GM11168 (cell line): ENCODE data around the gene SCNN1A.
"Not testable (repeated sequence)": the region's sequence is repeated elsewhere in the genome, so short reads cannot be mapped to it uniquely, and the experiment has no call there.

ENCODE experiments used
- in situ Hi-C: fragments of 300-500 bp; cut with MboI; formaldehyde crosslinking; loops from one replicate; pipeline ENCODE4 v1.12.0; 2022; ENCODE audit warnings: low sequenced_read_pairs; ENCODE audit not compliant: unreplicated experiment

Gene SCNN1A

DNA sequence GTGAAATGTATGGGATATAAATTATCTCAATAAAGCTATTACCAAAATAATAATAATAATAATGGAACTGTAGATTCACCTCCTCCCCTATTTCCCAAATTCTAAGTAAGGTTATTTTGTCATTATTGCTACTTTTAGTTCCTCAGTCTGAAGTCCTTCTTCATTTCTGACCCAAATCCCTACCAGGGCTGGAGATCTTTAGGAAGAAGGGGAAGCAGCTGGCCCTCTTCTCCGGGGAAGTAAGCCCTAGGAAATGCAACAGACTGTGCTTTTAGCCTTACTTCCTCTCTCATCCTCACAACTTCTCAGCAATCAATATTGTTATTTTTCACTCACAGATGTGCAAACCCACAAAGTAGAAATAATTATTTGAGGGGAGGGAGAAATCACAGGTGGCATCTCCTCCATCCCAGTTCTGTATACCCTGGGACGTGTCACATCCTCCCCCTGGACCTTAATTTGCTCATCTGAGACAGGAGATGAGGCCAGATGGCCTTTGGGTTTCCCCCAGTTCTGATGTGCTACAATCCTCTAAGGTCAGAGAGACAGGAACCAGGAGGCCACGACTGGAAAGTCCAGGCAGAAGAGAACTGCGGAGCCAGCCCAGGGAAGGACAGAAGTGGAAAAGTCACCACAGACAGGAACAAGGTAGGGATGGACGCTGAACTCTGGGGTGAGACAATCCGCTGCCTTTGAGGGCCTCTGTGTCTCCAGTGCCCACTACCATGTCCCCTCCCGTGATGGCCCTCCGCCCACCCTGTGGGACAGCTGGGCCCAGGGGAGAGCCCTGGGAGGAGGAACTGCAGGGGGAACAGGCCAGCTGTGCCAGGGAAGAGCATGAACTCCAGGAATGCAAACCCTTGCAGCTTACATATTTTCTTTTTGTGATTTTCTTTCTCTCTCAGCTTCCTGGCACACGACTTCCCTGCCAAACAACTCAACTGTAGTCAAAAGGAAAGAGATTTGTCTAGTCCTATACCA is 22.9 kb downstream of the SCNN1A start:
- in situ Hi-C loops = no loop called here

DNA sequence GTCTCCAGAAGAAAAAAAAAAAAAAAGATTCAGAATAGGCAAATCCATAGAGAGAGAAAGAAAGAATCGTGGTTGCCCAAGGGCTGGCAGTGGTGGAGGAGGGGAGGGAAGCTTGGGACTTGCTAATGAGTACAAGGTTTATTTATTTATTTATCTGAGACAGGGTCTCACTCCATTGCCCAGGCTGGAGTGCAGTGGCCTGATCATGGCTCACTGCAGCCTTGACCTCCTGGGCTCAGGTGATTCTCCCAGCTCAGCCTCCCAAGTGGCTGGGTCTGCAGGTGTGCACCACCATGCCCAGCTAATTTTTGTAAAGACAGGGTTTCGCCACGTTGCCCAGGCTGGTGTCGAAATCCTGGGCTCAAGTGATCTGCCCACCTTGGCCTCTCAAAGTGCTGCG is 23.7 kb downstream of the SCNN1A start:
- in situ Hi-C loops = no loop called here

DNA sequence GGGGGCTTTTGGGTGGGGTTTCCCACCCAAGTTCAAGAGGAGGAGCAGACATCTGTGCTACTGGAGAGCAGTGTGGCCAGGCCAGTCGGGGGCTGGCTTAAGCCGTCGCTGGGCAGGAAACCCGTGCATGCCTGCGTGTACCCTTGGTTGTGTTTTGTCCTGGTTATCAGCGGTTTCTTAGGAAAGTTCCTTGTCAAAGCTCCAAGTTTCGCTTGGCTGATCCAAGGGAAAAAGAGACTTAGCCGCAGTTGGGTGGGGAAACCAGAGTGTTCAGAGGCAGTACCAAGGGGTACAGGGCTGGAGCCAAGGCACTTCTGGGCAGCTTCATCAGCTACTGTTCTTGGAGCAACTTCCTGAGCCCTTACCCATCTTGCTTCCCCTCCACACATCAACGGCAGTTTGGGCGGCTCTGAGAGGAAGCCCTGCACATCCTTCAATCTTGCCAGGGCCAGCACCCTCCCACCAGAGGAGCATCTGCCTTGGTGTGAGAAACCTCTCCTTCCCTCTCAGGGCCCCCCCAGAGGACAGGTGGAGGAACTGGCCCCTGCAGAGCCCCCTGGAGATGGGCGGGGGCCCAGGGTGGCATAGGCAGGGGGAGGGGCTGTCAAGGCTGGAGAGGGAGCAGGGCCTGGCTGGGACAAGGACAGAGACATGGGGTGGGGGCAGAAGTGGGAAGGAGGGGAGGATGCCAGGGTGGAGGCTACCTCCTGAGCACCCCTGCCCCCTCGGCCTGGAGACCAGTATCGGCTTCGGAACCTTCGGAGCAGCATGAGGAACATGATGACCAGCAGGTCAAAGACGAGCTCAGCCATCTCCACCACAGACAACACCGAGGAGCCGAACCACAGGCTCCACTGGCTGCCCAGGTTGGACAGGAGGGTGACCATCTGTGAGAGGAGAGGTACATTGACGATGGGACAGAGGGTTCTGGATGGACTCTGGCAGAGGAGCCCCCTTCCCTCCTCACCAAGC is 27.7 kb downstream of the SCNN1A start:
- in situ Hi-C loops = no loop called here

DNA sequence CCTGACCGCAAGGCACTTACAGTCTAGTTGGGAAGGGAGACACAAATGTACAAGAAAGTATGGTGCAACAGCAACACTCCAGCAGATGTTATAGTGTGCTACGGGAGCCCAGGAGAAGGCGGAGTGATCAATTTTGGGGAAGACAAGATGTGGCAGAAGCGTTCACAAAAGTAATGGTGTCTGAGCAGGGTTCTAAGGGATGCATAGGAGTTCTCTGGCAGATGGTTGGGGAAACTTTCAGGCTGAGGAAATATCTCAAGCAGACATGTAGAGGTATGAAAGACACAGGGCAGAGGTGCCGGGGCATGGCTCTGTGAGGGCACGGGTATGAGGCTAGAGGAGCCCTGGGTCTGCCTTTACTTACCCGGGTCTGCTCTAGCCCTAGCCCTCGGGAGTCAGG is 28.4 kb downstream of the SCNN1A start:
- in situ Hi-C loops = no loop called here

DNA sequence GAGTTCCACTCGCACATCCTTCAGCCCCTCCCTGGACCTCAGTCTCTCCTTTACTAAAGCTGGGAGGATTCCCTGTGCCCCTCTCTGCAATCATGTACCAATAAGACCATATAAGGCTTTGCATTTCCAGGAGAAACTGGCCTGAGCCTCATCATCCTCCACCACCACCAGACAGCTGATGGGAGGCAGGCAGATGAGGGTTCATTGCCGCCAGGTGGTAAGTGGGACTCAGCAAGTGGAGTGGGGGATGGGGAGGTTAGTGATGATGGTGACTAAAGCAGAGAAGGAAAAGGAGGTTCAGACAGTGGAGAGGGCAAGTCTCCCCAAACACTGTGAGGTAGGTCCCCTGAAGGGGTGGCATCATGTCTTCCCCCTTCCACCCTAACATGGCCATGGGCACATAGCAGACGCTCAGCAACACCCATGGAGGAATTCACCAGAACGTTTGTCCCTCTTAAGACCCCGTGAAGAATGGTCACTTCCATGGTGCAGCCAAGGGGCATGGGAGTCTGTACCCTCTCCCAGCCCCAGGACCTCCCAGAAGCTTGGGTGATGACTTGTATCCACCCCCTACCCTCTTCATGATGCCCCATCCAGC is 29.0 kb downstream of the SCNN1A start:
- in situ Hi-C loops = no loop called here

DNA sequence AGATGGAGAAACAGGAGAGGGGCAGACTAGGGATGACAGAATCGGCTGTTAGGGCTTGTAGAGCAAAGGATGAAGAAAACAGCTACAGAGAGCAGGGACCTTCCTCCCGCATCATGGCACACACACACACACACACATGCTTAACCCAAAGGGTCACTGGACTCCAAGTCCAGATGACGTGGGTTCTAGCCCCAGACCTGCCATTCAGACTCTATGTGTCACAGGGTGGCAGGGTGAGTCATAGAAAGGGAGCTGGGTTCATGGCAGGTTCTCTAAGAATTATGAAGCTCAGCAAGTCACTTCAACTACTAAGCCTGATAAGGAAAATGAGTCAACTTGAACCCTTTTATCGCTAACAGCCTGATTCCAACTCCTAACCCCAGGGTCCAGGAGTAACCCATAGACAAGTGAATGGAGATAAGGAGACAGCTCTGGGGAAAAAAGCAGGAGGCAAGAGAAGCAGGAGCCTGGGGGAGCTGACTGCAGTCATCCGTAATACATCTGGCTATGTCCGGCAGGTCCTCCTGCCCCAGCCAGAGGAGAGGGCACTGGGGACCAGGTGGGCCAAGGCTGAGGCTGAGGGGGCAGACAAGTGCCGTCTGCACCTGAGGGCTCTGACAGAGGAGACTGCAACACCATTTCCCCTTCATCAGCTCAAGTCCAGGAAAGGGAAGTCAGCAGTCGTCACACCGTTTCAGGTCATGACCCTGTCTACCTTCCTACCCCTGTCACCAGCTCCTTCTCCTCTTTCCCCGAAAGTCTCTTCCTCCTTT is 29.9 kb downstream of the SCNN1A start:
- in situ Hi-C loops = no loop called here

DNA sequence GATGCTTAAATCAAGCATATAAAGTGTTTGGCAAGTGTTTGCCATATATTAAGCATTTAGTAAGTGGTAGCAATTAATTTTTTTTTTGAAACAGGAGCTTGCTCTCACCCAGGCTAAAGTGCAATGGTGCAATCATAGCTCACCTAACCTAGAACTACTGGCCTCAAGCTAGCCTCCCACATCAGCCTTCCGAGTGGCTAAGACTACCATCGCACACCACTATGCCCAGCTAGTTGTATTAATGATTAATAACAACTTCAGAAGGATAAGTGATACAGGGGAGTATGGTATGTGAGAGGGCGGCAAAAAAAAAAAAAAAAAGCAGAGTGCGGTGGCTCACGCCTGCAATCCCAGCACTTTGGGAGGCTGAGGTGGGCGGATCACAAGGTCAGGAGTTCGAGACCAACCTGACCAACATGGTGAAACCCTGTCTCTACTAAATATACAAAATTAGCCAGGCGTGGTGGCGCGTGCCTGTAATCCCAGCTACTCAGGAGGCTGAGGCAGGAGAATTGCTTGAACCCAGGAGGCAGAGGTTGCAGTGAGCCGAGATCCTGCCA is 31.2 kb downstream of the SCNN1A start:
- in situ Hi-C loops = not testable (repeated sequence)

DNA sequence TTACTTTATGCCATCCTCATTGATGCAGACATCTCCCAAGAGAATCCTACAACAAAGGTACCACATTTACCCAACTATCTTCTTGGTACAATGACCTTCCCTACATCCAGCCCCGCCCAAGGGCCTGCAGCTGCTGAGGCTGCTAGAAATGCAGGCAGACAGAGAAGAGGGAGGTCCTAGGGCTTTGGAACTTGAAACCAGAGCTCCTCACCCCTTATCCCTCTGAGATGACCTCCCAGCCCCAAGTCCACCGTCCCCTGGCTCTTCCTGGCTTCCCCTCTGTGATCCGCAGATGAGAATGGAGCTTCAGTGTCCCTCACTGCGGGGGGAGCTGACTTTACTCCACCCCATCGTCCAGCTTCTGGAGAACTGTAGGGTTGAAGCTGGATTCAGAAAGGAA is 31.8 kb downstream of the SCNN1A start:
- in situ Hi-C loops = no loop called here

DNA sequence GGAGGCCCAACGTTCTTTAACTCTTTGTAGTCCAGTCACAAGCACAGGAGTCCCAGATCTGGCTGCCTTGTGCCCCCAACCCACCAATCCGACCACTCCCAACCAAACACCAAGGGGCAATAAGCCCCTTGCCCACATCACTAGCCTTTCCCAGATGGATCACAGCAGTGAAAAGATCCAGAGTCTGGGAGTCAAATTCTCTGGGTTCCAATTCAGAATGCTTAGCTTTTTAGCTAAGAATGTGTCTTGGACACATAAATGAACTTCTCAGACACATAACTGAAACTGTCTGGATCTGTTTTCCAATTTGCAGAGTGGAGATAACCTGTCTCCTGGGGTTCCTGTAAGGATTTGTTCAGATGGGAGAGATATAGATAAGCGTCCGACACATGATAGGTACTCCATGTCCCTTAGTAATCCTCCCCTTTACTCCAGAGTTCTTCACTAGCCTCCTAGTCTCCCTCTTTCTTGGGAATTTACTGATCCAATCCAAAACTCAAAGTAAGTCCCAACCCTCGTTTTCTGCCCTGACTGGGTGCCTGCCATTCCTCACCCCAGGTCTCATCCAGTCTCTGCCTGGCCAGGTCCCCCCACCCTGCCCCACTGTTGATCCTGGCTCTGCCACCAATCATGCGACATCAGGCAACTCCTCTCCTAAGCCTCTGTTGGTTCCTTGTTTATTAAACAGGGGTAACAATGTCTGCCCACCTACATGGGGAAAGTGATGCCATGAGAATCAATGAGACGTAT is 33.0 kb downstream of the SCNN1A start:
- in situ Hi-C loops = no loop called here

DNA sequence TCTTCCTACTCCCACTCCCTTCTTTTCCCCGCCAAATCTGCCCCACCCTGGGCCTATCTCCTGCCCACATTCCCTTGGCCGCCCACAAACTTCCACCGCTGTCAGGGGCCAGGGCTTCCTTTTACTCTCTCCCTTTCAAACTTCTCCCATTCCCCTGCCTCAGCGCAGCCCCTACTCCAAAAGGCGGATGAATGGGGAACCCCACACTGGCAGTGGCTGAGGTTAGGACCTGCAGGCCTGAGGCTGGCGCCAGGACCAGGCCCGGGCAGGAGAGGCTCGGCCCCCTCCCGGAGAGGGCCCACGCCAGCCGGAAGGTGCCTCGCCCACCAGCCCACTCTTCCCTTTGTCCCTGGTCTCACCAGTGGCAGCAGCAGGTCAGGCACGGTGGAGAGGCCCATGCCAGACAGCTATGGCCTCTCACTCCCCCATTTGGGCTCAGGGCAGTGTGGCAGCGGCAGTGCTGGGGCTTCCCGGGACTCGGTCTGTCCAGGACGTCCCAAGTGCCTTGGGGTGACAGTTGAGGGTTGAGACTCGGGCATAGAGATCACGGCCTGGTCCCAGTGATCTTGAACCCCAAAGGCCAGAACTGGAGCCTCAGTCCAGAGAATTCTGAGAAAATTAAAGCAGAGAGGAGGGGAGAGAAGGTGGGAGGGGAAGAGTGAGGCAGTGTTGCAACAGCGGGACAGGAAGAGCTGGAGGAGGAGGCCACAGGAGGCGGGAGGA is 33.8 kb downstream of the SCNN1A start, which contains the start of gene TNFRSF1A:
TSS of gene TNFRSF1A (minus strand) at position 660 of the 723 bp plus-strand sequence. CDS start at position 398, 262 bp downstream.
- in situ Hi-C loops = no loop called here

DNA sequence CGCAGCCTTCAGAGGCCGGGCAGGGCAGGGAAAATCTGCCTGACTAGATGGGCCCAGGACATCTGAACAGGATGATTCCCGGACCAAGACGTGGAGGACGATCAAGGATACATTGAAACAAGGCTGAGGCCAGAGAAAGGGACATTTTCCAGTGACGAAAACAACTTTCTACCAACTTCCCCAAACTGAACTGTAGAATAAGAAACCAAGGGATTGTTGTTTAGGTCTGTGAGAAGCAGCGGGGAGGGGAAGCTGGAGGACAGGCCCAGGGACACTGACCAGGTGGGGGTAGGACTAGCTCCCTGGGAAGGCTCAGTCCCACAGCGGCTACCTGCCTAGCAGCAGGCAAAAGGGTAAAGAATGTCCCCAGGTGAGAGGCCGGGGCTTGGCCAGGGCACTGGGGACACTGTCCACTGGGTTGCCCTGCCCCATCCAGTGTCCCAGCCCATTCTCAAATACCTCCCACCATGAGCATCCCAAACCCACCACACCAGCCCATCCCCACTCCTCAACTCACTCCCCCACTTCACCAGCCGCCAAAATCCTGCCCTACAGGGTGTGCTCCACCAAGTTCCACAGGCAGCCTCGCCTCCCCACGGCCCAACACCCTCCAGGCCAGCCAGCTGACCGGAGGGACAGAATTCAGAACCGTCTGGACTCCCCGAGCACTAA is 34.5 kb downstream of the SCNN1A start:
- in situ Hi-C loops = no loop called here

DNA sequence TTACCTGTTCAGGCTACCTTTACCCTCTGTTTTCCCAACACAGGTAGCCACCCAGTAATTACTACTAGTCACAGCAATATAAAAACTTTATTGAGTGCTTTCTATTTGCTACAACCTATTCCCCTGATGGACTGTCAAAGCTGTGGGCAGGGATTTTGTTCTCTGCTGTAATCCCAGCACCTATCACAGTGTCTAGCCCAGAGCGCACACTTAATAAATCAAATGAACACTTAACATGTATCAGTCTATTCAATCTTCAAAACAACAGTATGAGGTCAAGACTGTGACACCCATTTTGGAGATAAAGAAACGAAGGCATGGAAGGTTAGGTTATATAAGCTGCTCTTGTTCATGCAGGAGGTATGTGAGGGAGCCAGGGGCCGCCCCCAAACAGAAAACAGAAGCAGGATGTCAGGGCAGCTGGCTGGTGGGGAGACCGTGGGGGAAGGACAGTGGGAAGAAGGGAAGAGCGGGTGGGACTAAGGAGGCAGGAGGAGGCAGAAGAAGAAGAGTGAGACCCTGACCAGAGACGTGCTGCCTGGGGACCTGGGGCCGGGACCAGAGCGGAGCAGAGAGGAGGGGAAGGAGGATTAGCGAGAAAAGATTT is 35.2 kb downstream of the SCNN1A start:
- in situ Hi-C loops = no loop called here

DNA sequence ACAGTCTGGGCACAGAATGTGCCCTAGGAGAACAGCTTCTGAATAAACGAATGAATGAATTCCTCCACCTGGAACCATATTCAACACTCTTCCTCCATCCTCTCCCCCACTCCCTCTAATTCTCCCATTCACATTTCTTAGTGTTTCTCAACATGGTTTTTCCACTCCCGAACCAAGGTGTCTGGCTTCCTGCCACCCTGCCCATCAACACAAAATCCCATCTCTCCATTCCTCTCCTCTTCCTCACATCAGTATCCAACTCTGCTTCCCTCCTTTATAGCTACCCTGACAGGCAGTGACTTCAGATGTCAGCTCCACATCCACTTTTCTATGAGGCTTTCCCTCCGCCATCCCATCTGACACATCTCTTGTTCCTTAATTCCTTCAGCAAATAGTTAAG is 36.4 kb downstream of the SCNN1A start:
- in situ Hi-C loops = no loop called here

DNA sequence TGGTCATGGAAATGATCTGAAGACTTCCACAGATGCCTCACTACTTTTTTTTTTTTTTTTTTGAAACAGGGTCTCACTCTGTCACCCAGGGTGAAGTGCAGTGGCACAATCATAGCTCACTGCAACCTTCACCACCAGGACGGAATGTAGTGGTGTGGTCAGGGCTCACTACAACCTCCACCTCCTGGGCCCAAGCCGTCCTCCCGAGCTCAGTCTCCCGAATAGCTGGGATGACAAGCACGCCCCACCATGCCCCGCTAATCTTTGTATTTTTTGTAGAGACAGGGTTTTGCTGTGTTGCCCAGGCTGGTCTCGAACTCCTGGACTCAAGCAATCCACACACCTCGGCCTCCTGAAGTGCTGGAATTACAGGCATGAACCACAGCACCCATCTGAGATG is 36.8 kb downstream of the SCNN1A start:
- in situ Hi-C loops = not testable (repeated sequence)

DNA sequence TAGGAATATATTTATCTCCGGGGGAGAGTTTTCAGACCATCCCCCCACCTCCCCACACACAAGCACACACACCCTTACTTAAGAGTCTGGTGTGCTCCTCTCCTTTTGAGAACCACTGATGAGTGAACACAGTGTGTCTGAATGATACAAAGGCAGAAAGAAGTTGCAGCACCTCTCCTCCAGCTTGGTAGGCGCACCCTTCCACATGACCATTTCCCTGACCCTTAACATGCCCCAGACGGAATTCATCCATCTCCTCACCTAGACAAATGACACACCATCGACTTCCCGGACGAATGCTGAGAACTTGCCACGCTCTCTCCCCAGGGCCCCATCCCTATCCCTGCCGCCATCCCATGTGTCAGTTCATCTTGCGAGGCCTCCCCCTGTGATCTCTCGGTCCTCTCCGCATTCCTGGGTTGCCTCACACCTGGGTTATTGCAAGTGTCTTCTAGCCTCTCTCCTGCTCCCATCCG is 37.4 kb downstream of the SCNN1A start:
- in situ Hi-C loops = no loop called here

DNA sequence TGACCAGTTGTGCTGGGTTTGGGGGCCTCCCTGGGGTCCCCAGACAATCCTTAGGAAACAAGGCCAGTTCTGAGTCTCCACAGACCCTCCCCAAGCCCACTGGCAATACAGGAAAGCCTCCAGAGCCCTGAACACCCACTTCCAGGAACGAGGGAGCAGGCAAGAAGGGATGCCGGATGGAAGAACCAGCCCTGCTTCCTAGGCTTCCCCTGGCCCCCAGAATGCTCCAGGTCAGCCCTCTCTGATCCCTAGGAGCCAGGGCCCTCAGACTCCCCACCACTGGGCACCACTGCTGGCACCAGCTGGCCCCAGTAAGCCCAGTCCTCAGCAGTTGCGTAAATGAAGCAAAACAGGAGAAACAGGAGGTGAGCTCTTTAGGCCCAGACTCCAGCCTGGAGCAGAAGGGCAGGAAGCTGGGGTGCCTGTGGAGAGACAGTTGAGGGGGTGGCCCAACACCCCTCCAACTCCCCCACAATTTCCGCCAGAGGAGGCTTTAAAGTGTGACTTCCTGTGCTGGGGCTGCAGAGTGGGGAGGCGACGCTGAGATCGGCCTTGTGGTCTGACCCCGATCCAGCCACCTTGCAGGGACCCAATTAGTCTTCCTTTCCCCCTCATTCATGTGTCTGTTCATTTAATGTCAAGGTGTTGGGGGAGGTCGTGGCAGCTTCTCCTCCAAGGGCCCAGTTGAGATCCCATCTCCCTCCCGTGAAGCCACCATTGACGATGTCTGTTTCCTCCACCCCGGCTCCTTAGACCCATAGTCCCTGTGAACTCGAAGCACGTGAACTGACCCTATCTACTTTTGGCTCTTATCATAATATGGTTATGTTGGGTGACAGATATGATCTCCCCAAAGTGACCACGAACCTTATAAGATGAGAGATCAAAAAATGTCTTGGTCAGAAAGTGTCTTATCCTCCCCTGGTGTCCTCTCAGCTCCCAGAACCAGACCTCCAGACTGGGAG is 38.2 kb downstream of the SCNN1A start:
- in situ Hi-C loops = no loop called here
